GM12878 (cell line): ENCODE results near the gene HPCA.

ENCODE experiments used
- EZH2 ChIP-seq: IDR thresholded peaks from 2 replicates; pipeline ENCODE4 v1.6.1; 2012; ENCODE audit warnings: low read depth, mild to moderate bottlenecking, control low read depth, inconsistent platforms, low read length, borderline replicate concordance; ENCODE audit not compliant: control insufficient read depth
- FOXM1 ChIP-seq: IDR thresholded peaks from 2 replicates; pipeline ENCODE4 v1.6.1; 2012; ENCODE audit warnings: low read depth, mild to moderate bottlenecking, inconsistent platforms, low read length, moderate library complexity
- HCFC1 ChIP-seq: fragments of 150-350 bp; IDR thresholded peaks from 2 replicates; pipeline ENCODE4 v1.6.1; 2014; ENCODE audit warnings: low read length
- MTA3 ChIP-seq: IDR thresholded peaks from 2 replicates; pipeline ENCODE4 v1.6.1; 2012; ENCODE audit warnings: low read length, inconsistent platforms, borderline replicate concordance
- NFYA ChIP-seq: IDR thresholded peaks from 2 replicates; pipeline ENCODE4 v1.6.1; 2011; ENCODE audit warnings: low read depth, mild to moderate bottlenecking, low read length, improper control_type of control experiment, borderline replicate concordance
- POLR2A ChIP-seq: IDR thresholded peaks from 2 replicates; pipeline ENCODE4 v1.6.1; 2011; ENCODE audit warnings: low read depth, mild to moderate bottlenecking, low read length
- RFX5 ChIP-seq: IDR thresholded peaks from 2 replicates; pipeline ENCODE4 v1.6.1; 2011; ENCODE audit warnings: low read depth, low read length, improper control_type of control experiment
- TCF12 ChIP-seq: IDR thresholded peaks from 2 replicates; pipeline ENCODE4 v1.6.1; 2011; ENCODE audit warnings: low read depth, mild to moderate bottlenecking, low read length
- YY1 ChIP-seq: IDR thresholded peaks from 2 replicates; pipeline ENCODE4 v1.6.1; 2011; ENCODE audit warnings: low read depth, mild to moderate bottlenecking, low read length
- TF ChIP-seq, protein P1 (sequence below), 3 experiments: IDR thresholded peaks in 2 of 3; conservative IDR thresholded peaks in 1 of 3; 2 replicates each; pipeline ENCODE4 v1.5.1; 2011; ENCODE audit warnings: low read depth in 3 of 3, low read length in 3 of 3, mild to moderate bottlenecking in 3 of 3, control low read depth in 2 of 3, moderate library complexity in 2 of 3, inconsistent platforms in 1 of 3, mixed read lengths in 1 of 3; ENCODE audit not compliant: control insufficient read depth in 2 of 3, insufficient read depth in 1 of 3; ENCODE audit errors: extremely low read depth in 1 of 3
- TF ChIP-seq, protein P2 (sequence below): fragments of 450-650 bp; IDR thresholded peaks from 2 replicates; pipeline ENCODE4 v1.6.1; 2017; ENCODE audit warnings: borderline replicate concordance

DNA sequence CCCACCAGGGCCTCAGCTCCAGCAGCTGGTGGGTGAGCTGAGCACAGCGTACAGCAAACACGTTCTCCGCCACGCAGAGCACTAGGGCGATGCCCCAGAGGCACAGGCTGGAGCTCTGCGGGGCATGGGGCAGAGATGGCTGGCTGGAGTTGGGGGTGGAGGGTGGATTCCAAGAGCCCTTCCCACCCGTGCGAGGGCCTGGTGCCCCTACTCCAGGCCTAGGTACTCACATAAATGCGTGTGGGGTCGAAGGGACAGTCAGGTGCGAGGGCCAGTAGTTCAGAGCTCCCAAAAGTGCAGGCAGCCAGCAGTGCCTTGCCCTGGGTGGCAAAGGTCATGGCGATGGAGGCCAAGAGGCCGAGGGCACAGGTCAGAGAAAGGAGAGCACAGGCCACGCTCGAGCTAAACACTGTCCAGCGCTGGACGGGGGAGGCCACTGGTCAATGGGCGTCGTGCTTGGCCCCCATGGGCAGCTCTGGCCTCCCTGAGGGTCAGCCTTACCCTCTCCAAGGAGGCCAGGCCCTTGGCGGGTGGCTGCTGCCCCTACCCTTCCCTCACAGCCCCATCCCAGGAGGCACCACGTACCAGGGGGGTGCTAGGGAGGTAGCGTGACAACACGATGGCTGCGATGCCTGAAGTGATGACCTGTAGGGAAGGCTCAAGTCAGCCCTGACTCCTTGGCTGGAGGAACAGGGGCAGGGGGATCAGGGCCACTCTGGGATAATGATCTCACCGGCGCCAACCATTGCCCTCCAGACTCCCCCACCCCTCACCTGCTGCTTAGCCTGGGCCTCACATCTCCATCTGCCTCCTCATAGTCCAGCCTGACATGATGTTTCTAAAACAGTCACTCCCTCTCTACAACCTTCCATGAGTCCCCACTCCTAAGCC lies 9.3 kb downstream of the HPCA start:
- TF ChIP-seq NFYA = no peak
- no peak for TF ChIP-seq EZH2
- TF ChIP-seq RFX5 = no peak
- TF ChIP-seq FOXM1 = no peak
- TF ChIP-seq, protein P1, sequence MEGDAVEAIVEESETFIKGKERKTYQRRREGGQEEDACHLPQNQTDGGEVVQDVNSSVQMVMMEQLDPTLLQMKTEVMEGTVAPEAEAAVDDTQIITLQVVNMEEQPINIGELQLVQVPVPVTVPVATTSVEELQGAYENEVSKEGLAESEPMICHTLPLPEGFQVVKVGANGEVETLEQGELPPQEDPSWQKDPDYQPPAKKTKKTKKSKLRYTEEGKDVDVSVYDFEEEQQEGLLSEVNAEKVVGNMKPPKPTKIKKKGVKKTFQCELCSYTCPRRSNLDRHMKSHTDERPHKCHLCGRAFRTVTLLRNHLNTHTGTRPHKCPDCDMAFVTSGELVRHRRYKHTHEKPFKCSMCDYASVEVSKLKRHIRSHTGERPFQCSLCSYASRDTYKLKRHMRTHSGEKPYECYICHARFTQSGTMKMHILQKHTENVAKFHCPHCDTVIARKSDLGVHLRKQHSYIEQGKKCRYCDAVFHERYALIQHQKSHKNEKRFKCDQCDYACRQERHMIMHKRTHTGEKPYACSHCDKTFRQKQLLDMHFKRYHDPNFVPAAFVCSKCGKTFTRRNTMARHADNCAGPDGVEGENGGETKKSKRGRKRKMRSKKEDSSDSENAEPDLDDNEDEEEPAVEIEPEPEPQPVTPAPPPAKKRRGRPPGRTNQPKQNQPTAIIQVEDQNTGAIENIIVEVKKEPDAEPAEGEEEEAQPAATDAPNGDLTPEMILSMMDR (IDR thresholded peaks at IDR 0.05 in 2 of 3, conservative IDR thresholded peaks at IDR 0.05 in 1 of 3; ENCODE audit: control insufficient read depth in 2 of 3, extremely low read depth in 1 of 3, insufficient read depth in 1 of 3, low read depth in 3 of 3, low read length in 3 of 3) = no peak
- TF ChIP-seq, protein P2, sequence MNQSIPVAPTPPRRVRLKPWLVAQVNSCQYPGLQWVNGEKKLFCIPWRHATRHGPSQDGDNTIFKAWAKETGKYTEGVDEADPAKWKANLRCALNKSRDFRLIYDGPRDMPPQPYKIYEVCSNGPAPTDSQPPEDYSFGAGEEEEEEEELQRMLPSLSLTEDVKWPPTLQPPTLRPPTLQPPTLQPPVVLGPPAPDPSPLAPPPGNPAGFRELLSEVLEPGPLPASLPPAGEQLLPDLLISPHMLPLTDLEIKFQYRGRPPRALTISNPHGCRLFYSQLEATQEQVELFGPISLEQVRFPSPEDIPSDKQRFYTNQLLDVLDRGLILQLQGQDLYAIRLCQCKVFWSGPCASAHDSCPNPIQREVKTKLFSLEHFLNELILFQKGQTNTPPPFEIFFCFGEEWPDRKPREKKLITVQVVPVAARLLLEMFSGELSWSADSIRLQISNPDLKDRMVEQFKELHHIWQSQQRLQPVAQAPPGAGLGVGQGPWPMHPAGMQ = no peak
- TF ChIP-seq POLR2A = no peak
- TF ChIP-seq MTA3 = no peak
- TF ChIP-seq HCFC1 = no peak
- no peak for TF ChIP-seq TCF12
- TF ChIP-seq YY1 = no peak
